H9 (cell line): ENCODE data around the gene ALDH3A2. TPM values are rescaled to one million over a fixed set of nuclear protein-coding genes. Genes with fewer than 3 reads are reported as not detected.
A peak's percentile ranks its signal among the peaks of the same experiment; 100 is the strongest.

ENCODE experiments used
- DNase-seq: peaks from one replicate; pipeline ENCODE4 v3.0.0-alpha.2; 2017
- H2AFZ ChIP-seq: one replicate; pipeline ENCODE4 v1.6.1; 2013; ENCODE audit warnings: mild to moderate bottlenecking, low read length, control low read depth, moderate library complexity
- H2AK5ac ChIP-seq: 2 replicates; pipeline ENCODE4 v1.6.1; 2013; ENCODE audit warnings: low read length, control low read depth, mixed read lengths; ENCODE audit not compliant: insufficient read length
- H2BK120ac ChIP-seq: one replicate; pipeline ENCODE4 v1.6.1; 2013; ENCODE audit warnings: low read depth, mild to moderate bottlenecking, low read length, control low read depth, inconsistent platforms; ENCODE audit not compliant: poor library complexity, severe bottlenecking
- H2BK12ac ChIP-seq: 2 replicates; pipeline ENCODE4 v1.6.1; 2013; ENCODE audit warnings: low read length, control low read depth, mixed read lengths, low read depth; ENCODE audit not compliant: insufficient read length
- H2BK15ac ChIP-seq: 2 replicates; pipeline ENCODE4 v1.6.1; 2013; ENCODE audit warnings: low read depth, low read length, control low read depth
- H2BK20ac ChIP-seq: one replicate; pipeline ENCODE4 v1.6.1; 2013; ENCODE audit warnings: low read depth, mild to moderate bottlenecking, low read length, control low read depth, inconsistent platforms; ENCODE audit not compliant: poor library complexity, severe bottlenecking
- H2BK5ac ChIP-seq: 2 replicates; pipeline ENCODE4 v1.6.1; 2013; ENCODE audit warnings: low read length, control low read depth, mixed read lengths; ENCODE audit not compliant: insufficient read length
- H3K14ac ChIP-seq: 2 replicates; pipeline ENCODE4 v1.6.1; 2013; ENCODE audit warnings: low read length, control low read depth; ENCODE audit not compliant: insufficient read depth
- H3K18ac ChIP-seq: 2 replicates; pipeline ENCODE4 v1.6.1; 2013; ENCODE audit warnings: low read depth, mild to moderate bottlenecking, mixed read lengths, low read length, control low read depth; ENCODE audit not compliant: insufficient read length
- H3K23ac ChIP-seq: 2 replicates; pipeline ENCODE4 v1.6.1; 2013; ENCODE audit warnings: low read length, control low read depth, mixed read lengths, low read depth; ENCODE audit not compliant: insufficient read length
- H3K23me2 ChIP-seq: 2 replicates; pipeline ENCODE4 v1.6.1; 2013; ENCODE audit warnings: low read depth, mild to moderate bottlenecking, mixed read lengths, low read length, control low read depth; ENCODE audit not compliant: insufficient read length, poor library complexity, severe bottlenecking
- H3K27ac ChIP-seq: 2 replicates; pipeline ENCODE4 v1.5.1; 2013; ENCODE audit warnings: low read length, control low read depth, mixed read lengths, low read depth; ENCODE audit not compliant: insufficient read length
- H3K27me3 ChIP-seq: 2 replicates; pipeline ENCODE4 v1.6.1; 2013; ENCODE audit warnings: low read length, control low read depth, inconsistent platforms; ENCODE audit not compliant: insufficient read depth
- H3K4ac ChIP-seq: 2 replicates; pipeline ENCODE4 v1.6.1; 2013; ENCODE audit warnings: low read depth, mild to moderate bottlenecking, control low read depth, inconsistent platforms, low read length, moderate library complexity
- H3K4me1 ChIP-seq: 2 replicates; pipeline ENCODE4 v1.6.1; 2013; ENCODE audit warnings: low read length, control low read depth, inconsistent platforms; ENCODE audit not compliant: insufficient read depth
- H3K4me2 ChIP-seq: 2 replicates; pipeline ENCODE4 v1.6.1; 2013; ENCODE audit warnings: low read length, control low read depth, mixed read lengths; ENCODE audit not compliant: insufficient read length, insufficient read depth
- H3K56ac ChIP-seq: 2 replicates; pipeline ENCODE4 v1.6.1; 2013; ENCODE audit warnings: low read depth, mild to moderate bottlenecking, mixed read lengths, low read length, control low read depth; ENCODE audit not compliant: insufficient read length
- H3K79me1 ChIP-seq: 2 replicates; pipeline ENCODE4 v1.6.1; 2013; ENCODE audit warnings: low read depth, mild to moderate bottlenecking, moderate library complexity, low read length, control low read depth, inconsistent platforms; ENCODE audit not compliant: insufficient read depth, poor library complexity, severe bottlenecking
- H3K79me2 ChIP-seq: 2 replicates; pipeline ENCODE4 v1.6.1; 2013; ENCODE audit warnings: low read length, control low read depth, inconsistent platforms; ENCODE audit not compliant: insufficient read depth
- H3K9ac ChIP-seq: 2 replicates; pipeline ENCODE4 v1.6.1; 2013; ENCODE audit warnings: low read length, control low read depth, mixed read lengths; ENCODE audit not compliant: insufficient read length; ENCODE audit errors: extremely low read depth
- H3K9me3 ChIP-seq: one replicate; pipeline ENCODE4 v1.6.1; 2013; ENCODE audit warnings: low read depth, low read length, inconsistent platforms; ENCODE audit not compliant: control insufficient read depth
- H3T11ph ChIP-seq: one replicate; pipeline ENCODE4 v1.6.1; 2013; ENCODE audit warnings: mild to moderate bottlenecking, low read length, control low read depth, inconsistent platforms
- H4K20me1 ChIP-seq: one replicate; pipeline ENCODE4 v1.6.1; 2013; ENCODE audit not compliant: control insufficient read depth, insufficient read length, insufficient read depth
- H4K5ac ChIP-seq: 2 replicates; pipeline ENCODE4 v1.6.1; 2013; ENCODE audit warnings: low read depth, mild to moderate bottlenecking, mixed read lengths, low read length, control low read depth; ENCODE audit not compliant: insufficient read length
- H4K8ac ChIP-seq: replicated peaks from 2 replicates; pipeline ENCODE4 v1.6.1; 2013; ENCODE audit warnings: low read length, control low read depth, mixed read lengths, low read depth; ENCODE audit not compliant: insufficient read length
- H4K91ac ChIP-seq: 2 replicates; pipeline ENCODE4 v1.6.1; 2013; ENCODE audit warnings: low read depth, mild to moderate bottlenecking, moderate library complexity, mixed read lengths, low read length, control low read depth; ENCODE audit not compliant: insufficient read length
- H3K27ac Mint-ChIP-seq, 3 experiments: 2 replicates in 2 of 3; 3 replicates in 1 of 3; pipeline ENCODE4 v1.8.0; 2020 to 2021; ENCODE audit warnings: mixed read lengths in 3 of 3, mild to moderate bottlenecking in 1 of 3, moderate library complexity in 1 of 3
- H3K27me3 Mint-ChIP-seq: 2 replicates; pipeline ENCODE4 v1.8.0; 2021; ENCODE audit warnings: low read depth, mild to moderate bottlenecking, moderate library complexity, mixed read lengths
- H3K36me3 Mint-ChIP-seq, 3 experiments: 2 replicates in 2 of 3; 3 replicates in 1 of 3; pipeline ENCODE4 v1.8.0; 2020 to 2021; ENCODE audit warnings: low read depth in 3 of 3, mixed read lengths in 3 of 3; ENCODE audit not compliant: insufficient read depth in 1 of 3
- H3K4me1 Mint-ChIP-seq, 2 experiments: 2 replicates each; pipeline ENCODE4 v1.8.0; 2020; ENCODE audit warnings: mixed read lengths in 2 of 2
- H3K4me3 Mint-ChIP-seq, 2 experiments: 2 replicates in 1 of 2; 3 replicates in 1 of 2; pipeline ENCODE4 v1.8.0; 2020 to 2021; ENCODE audit warnings: mild to moderate bottlenecking in 2 of 2, mixed read lengths in 2 of 2, moderate library complexity in 1 of 2
- H3K9me3 Mint-ChIP-seq, 2 experiments: 2 replicates in 1 of 2; 3 replicates in 1 of 2; pipeline ENCODE4 v1.8.0; 2020; ENCODE audit warnings: mild to moderate bottlenecking in 2 of 2, mixed read lengths in 2 of 2, moderate library complexity in 1 of 2
- WGBS: extraction: QIAGEN DNeasy Blood & Tissue Kit; methylation state at CpG from one replicate; pipeline ENCODE4 v1.1.7; 2013; ENCODE audit warnings: missing lambda C conversion rate, low lambda C conversion rate, mixed read lengths; ENCODE audit not compliant: insufficient read length; ENCODE audit errors: extremely low coverage; 5-methylcytosine and 5-hydroxymethylcytosine counted together
- total RNA-seq: library from RNA; stranded (reverse); gene quantifications from 2 replicates; pipeline ENCODE4 v1.2.1, GENCODE V29; 2021
- TF ChIP-seq, protein P1 (sequence below): fragments of 200-600 bp; sonication (generic); conservative IDR thresholded peaks from 3 replicates; pipeline ENCODE4 v1.8.0; 2021; ENCODE audit warnings: antibody characterized with exemption, mild to moderate bottlenecking

The ALDH3A2 gene
- total RNA-seq, 1 experiment from 2014 or later, result 100 TPM

GRCh38 chr17:19718613-19719354 lies 70.2 kb downstream of the ALDH3A2 start:
- H3K4me3 Mint-ChIP-seq, result no peak overlapping the region
- no peak overlapping the region for H3K18ac ChIP-seq
- H3K27ac ChIP-seq, result no peak overlapping the region
- no peak overlapping the region for H2AK5ac ChIP-seq
- H3K56ac ChIP-seq, result no peak overlapping the region
- no peak overlapping the region for H2BK120ac ChIP-seq
- no peak overlapping the region for H2AFZ ChIP-seq
- H3K23ac ChIP-seq, result no peak overlapping the region
- H3K4ac ChIP-seq, result no peak overlapping the region
- no peaks in the 10 kb centered on the region for H3K23me2 ChIP-seq
- H2BK12ac ChIP-seq, result no peak overlapping the region
- no CpG with 5 or more reads among the region's 18 CpGs for WGBS
- TF ChIP-seq, protein P1, sequence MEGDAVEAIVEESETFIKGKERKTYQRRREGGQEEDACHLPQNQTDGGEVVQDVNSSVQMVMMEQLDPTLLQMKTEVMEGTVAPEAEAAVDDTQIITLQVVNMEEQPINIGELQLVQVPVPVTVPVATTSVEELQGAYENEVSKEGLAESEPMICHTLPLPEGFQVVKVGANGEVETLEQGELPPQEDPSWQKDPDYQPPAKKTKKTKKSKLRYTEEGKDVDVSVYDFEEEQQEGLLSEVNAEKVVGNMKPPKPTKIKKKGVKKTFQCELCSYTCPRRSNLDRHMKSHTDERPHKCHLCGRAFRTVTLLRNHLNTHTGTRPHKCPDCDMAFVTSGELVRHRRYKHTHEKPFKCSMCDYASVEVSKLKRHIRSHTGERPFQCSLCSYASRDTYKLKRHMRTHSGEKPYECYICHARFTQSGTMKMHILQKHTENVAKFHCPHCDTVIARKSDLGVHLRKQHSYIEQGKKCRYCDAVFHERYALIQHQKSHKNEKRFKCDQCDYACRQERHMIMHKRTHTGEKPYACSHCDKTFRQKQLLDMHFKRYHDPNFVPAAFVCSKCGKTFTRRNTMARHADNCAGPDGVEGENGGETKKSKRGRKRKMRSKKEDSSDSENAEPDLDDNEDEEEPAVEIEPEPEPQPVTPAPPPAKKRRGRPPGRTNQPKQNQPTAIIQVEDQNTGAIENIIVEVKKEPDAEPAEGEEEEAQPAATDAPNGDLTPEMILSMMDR, result peak; percentile 73
- no peak overlapping the region for H4K91ac ChIP-seq
- no peak overlapping the region for H3K4me2 ChIP-seq
- H3K27ac Mint-ChIP-seq, result no peak overlapping the region; a peak in 1 of 7 replicates
- no peak overlapping the region for H3K9ac ChIP-seq
- H3K79me2 ChIP-seq, result no peaks in the 10 kb centered on the region
- H4K8ac ChIP-seq, result no peak overlapping the region
- no peak overlapping the region for H2BK15ac ChIP-seq
- peak; percentile 74 for DNase-seq
- H3K36me3 Mint-ChIP-seq, result no peaks in the 10 kb centered on the region
- H3K27me3 Mint-ChIP-seq, result no peaks in the 10 kb centered on the region
- H3K79me1 ChIP-seq, result no peaks in the 10 kb centered on the region
- peaks cover 8 to 18% of the 10 kb centered on the region in 2 experiments for H3K4me1 Mint-ChIP-seq
- H4K5ac ChIP-seq, result no peak overlapping the region
- H3K14ac ChIP-seq, result no peak overlapping the region; the same call in 1 of the 2 replicates
- H3K9me3 ChIP-seq, result no peaks in the 10 kb centered on the region
- no peaks in the 10 kb centered on the region for H3K4me1 ChIP-seq
- H3T11ph ChIP-seq, result no peak overlapping the region
- H3K27me3 ChIP-seq, result no peaks in the 10 kb centered on the region
- no peak overlapping the region for H2BK5ac ChIP-seq
- H4K20me1 ChIP-seq, result no peaks in the 10 kb centered on the region
- no peak overlapping the region for H2BK20ac ChIP-seq
- H3K9me3 Mint-ChIP-seq, result no peaks in the 10 kb centered on the region
